GM23338 (cell line): ENCODE data around the gene PDCD4. TPM values are rescaled to one million over a fixed set of nuclear protein-coding genes. Genes with fewer than 3 reads are reported as not detected.

Experiments
- ATAC-seq: fragments of 200-7000 bp; cut with Tn5 transposase; 3 replicates; pipeline ENCODE4 v1.9.1; 2020
- DNase-seq: peaks from one replicate; pipeline ENCODE4 v3.0.0-alpha.2; 2015; ENCODE audit warnings: low spot score
- H2AFZ ChIP-seq: fragments of 200-600 bp; sonication (generic); 2 replicates; pipeline ENCODE4 v1.8.0; 2016; ENCODE audit warnings: antibody characterized with exemption, mild to moderate bottlenecking, moderate library complexity
- H3F3A ChIP-seq: fragments of 200-600 bp; sonication (generic); replicated peaks from 2 replicates; pipeline ENCODE4 v1.8.0; 2017; ENCODE audit warnings: antibody characterized with exemption, mixed run types, low read depth
- H3K27ac ChIP-seq: fragments of 200-600 bp; sonication (generic); 2 replicates; pipeline ENCODE4 v1.6.1; 2016; ENCODE audit warnings: low read depth
- H3K27me3 ChIP-seq: fragments of 200-600 bp; sonication (generic); 2 replicates; pipeline ENCODE4 v1.8.0; 2016; ENCODE audit warnings: mild to moderate bottlenecking, mixed run types, moderate library complexity; ENCODE audit not compliant: insufficient read depth
- H3K36me3 ChIP-seq: fragments of 200-600 bp; sonication (generic); 2 replicates; pipeline ENCODE4 v1.8.0; 2016; ENCODE audit warnings: mild to moderate bottlenecking; ENCODE audit not compliant: insufficient read depth
- H3K4me1 ChIP-seq: fragments of 200-600 bp; sonication (generic); 2 replicates; pipeline ENCODE4 v1.8.0; 2016; ENCODE audit warnings: mild to moderate bottlenecking, moderate library complexity; ENCODE audit not compliant: insufficient read depth
- H3K4me2 ChIP-seq: fragments of 200-600 bp; sonication (generic); 2 replicates; pipeline ENCODE4 v1.7.1; 2017; ENCODE audit warnings: mixed run types
- H3K4me3 ChIP-seq: fragments of 200-600 bp; sonication (generic); 2 replicates; pipeline ENCODE4 v1.6.1; 2016; ENCODE audit warnings: mixed run types
- H3K79me2 ChIP-seq: fragments of 200-600 bp; sonication (generic); replicated peaks from 2 replicates; pipeline ENCODE4 v1.8.0; 2017; ENCODE audit warnings: mild to moderate bottlenecking; ENCODE audit not compliant: insufficient read depth
- H3K9me2 ChIP-seq: fragments of 200-600 bp; sonication (generic); 2 replicates; pipeline ENCODE4 v1.8.0; 2017; ENCODE audit not compliant: insufficient read depth
- H4K20me1 ChIP-seq: fragments of 200-600 bp; sonication (generic); replicated peaks from 2 replicates; pipeline ENCODE4 v1.8.0; 2017; ENCODE audit warnings: mild to moderate bottlenecking; ENCODE audit not compliant: insufficient read depth
- H3K27ac Mint-ChIP-seq: 2 replicates; pipeline ENCODE4 v1.8.0; 2020; ENCODE audit warnings: inconsistent platforms, mild to moderate bottlenecking, moderate library complexity, mixed read lengths
- H3K27me3 Mint-ChIP-seq: 3 replicates; pipeline ENCODE4 v1.8.0; 2022; ENCODE audit warnings: low read depth, mild to moderate bottlenecking, moderate library complexity, mixed read lengths, inconsistent platforms; ENCODE audit not compliant: insufficient read depth, poor library complexity
- H3K36me3 Mint-ChIP-seq: 3 replicates; pipeline ENCODE4 v1.8.0; 2021; ENCODE audit warnings: low read depth, mild to moderate bottlenecking, inconsistent platforms, moderate library complexity, mixed read lengths
- H3K4me1 Mint-ChIP-seq: 3 replicates; pipeline ENCODE4 v1.8.0; 2020; ENCODE audit warnings: mild to moderate bottlenecking, inconsistent platforms, mixed read lengths
- H3K4me3 Mint-ChIP-seq: 3 replicates; pipeline ENCODE4 v1.8.0; 2021; ENCODE audit warnings: moderate library complexity, mild to moderate bottlenecking, inconsistent platforms, mixed read lengths
- H3K9me3 Mint-ChIP-seq: 3 replicates; pipeline ENCODE4 v1.8.0; 2020; ENCODE audit warnings: moderate library complexity, mild to moderate bottlenecking, inconsistent platforms, mixed read lengths
- CREB1 ChIP-seq: fragments of 250-450 bp; sonication (Bioruptor Pico); IDR thresholded peaks from 2 replicates; pipeline ENCODE4 v1.5.0; 2020; ENCODE audit warnings: low read depth, mild to moderate bottlenecking, moderate library complexity
- CTCF ChIP-seq, 2 experiments: fragments of 200-600 bp in 1 of 2; sonication (generic) in 1 of 2; conservative IDR thresholded peaks; 2 replicates each; pipeline versions ENCODE4 v1.5.1 to v1.6.1; 2016 to 2017; ENCODE audit warnings: antibody characterized with exemption in 2 of 2, low read depth in 2 of 2, mild to moderate bottlenecking in 2 of 2, moderate library complexity in 1 of 2
- ETS1 ChIP-seq: IDR thresholded peaks from 2 replicates; pipeline ENCODE4 v1.6.1; 2016; ENCODE audit warnings: antibody characterized with exemption
- EZH2 ChIP-seq: fragments of 200-600 bp; sonication (generic); IDR thresholded peaks from one replicate; pipeline ENCODE4 v1.8.0; 2017; ENCODE audit warnings: antibody characterized with exemption, mild to moderate bottlenecking, low read depth; ENCODE audit not compliant: unreplicated experiment
- EZH2phosphoT487 ChIP-seq: fragments of 200-600 bp; sonication (generic); IDR thresholded peaks from one replicate; pipeline ENCODE4 v1.8.1; 2018; ENCODE audit warnings: antibody characterized with exemption; ENCODE audit not compliant: unreplicated experiment
- JUNB ChIP-seq: IDR thresholded peaks from one replicate; pipeline ENCODE4 v1.6.1; 2016; ENCODE audit warnings: antibody characterized with exemption; ENCODE audit not compliant: unreplicated experiment
- NANOG ChIP-seq: IDR thresholded peaks from 2 replicates; pipeline ENCODE4 v1.6.1; 2016; ENCODE audit warnings: antibody characterized with exemption, borderline replicate concordance
- POLR2AphosphoS5 ChIP-seq: IDR thresholded peaks from 2 replicates; pipeline ENCODE4 v1.6.1; 2016; ENCODE audit warnings: antibody characterized with exemption, low read depth
- REST ChIP-seq: IDR thresholded peaks from one replicate; pipeline ENCODE4 v1.6.1; 2018; ENCODE audit warnings: antibody characterized with exemption; ENCODE audit not compliant: unreplicated experiment
- STAT1 ChIP-seq: IDR thresholded peaks from one replicate; pipeline ENCODE4 v1.6.1; 2016; ENCODE audit warnings: antibody characterized with exemption; ENCODE audit not compliant: unreplicated experiment
- ZNF114 ChIP-seq: fragments of 250-450 bp; sonication (Bioruptor Pico); IDR thresholded peaks from 2 replicates; pipeline ENCODE4 v1.5.0; 2020; ENCODE audit warnings: mild to moderate bottlenecking, moderate library complexity
- ZNF331 ChIP-seq: fragments of 250-450 bp; sonication (Bioruptor Pico); IDR thresholded peaks from 2 replicates; pipeline ENCODE4 v1.5.0; 2020; ENCODE audit warnings: low read depth, mild to moderate bottlenecking, moderate library complexity
- ZNF462 ChIP-seq: fragments of 250-450 bp; sonication (Bioruptor Pico); IDR thresholded peaks from 2 replicates; pipeline ENCODE4 v1.5.0; 2020; ENCODE audit warnings: mild to moderate bottlenecking, moderate library complexity
- polyA plus RNA-seq: library from polyadenylated mRNA; unstranded; fragments of >200 nt; fragmentation: Nextera tagmentation; extraction: Ambion mirVana; gene quantifications from 2 replicates; pipeline ENCODE4 v1.2.1, GENCODE V29; 2016
- total RNA-seq: library from RNA; depleted of rRNA; stranded (reverse); fragments of >200 nt; shearing (Covaris generic); gene quantifications from 2 replicates; pipeline ENCODE4 v1.2.3, GENCODE V29; 2014

Gene PDCD4
- total and polyA plus RNA-seq, 2 experiments from 2014 or later: 10.1 to 18.0 TPM

GRCh38 chr10:110864662-110865140, 7.0 kb upstream of the PDCD4 start:
- DNase-seq (no peak), ATAC-seq (no peak)
- peaks cover 4% of the 10 kb centered on the region for H3K27me3 Mint-ChIP-seq
- Histone ChIP-seq H2AFZ (peak overlapping the region; percentile 28; the same call in 1 of the 2 replicates), H3K9me2 (no peaks in the 10 kb centered on the region), H3K27me3 (no peaks in the 10 kb centered on the region), H3K4me1 (no peaks in the 10 kb centered on the region), H3K27ac (no peak overlapping the region), H3K4me3 (no peak overlapping the region), H3F3A (no peaks in the 10 kb centered on the region), H3K36me3 (no peaks in the 10 kb centered on the region), H4K20me1 (no peaks in the 10 kb centered on the region), H3K79me2 (no peaks in the 10 kb centered on the region), H3K4me2 (no peak overlapping the region)
- H3K4me3 Mint-ChIP-seq: no peak overlapping the region
- no peak overlapping the region for H3K27ac Mint-ChIP-seq
- no peaks in the 10 kb centered on the region for H3K9me3 Mint-ChIP-seq
- peaks cover 17% of the 10 kb centered on the region for H3K4me1 Mint-ChIP-seq
- no peak for TF ChIP-seq CTCF (conservative IDR thresholded peaks at IDR 0.05; ENCODE audit: low read depth in 2 of 2)
- no peak for TF ChIP-seq POLR2AphosphoS5
- no peak for TF ChIP-seq EZH2phosphoT487
- TF ChIP-seq ZNF462 (CRISPR knock-in tag): no peak
- TF ChIP-seq CREB1 (CRISPR knock-in tag): no peak
- no peak for TF ChIP-seq STAT1
- no peak for TF ChIP-seq ETS1
- TF ChIP-seq REST: no peak
- TF ChIP-seq JUNB: no peak
- no peak for TF ChIP-seq ZNF331
- TF ChIP-seq NANOG: no peak
- TF ChIP-seq EZH2: no peak
- TF ChIP-seq ZNF114 (CRISPR knock-in tag): no peak
- H3K36me3 Mint-ChIP-seq: no peaks in the 10 kb centered on the region
